CD4-positive, alpha-beta memory T cell (primary cell): ENCODE measurements around the gene ZIC2. TPM values are rescaled to one million over a fixed set of nuclear protein-coding genes. Genes with fewer than 3 reads are reported as not detected.

ENCODE experiments used
- CTCF ChIA-PET: fragments of 350-600 bp; sonication (Branson Sonifier 250); formaldehyde crosslinking; loops from one replicate; lab custom pipeline; 2021; ENCODE audit warnings: inconsistent platforms; ENCODE audit not compliant: partially characterized antibody; lab: Charles Lee
- POLR2A ChIA-PET: fragments of 350-600 bp; sonication (Branson Sonifier 250); formaldehyde crosslinking; loops from one replicate; lab custom pipeline; 2021; ENCODE audit not compliant: partially characterized antibody; lab: Charles Lee
- DNase-seq, 5 donors: peaks; one replicate each; pipeline versions ENCODE4 v3.0.0 to v3.0.0-alpha.2; 2020 to 2022; ENCODE audit warnings: mixed read lengths in 1 of 5
- H3K27ac ChIP-seq: one replicate; pipeline ENCODE4 v1.7.0; 2013; ENCODE audit warnings: low read depth, low read length
- H3K27me3 ChIP-seq: 2 replicates; pipeline ENCODE4 v1.7.0; 2013; ENCODE audit warnings: mild to moderate bottlenecking, low read length, moderate library complexity; ENCODE audit not compliant: insufficient read depth
- H3K36me3 ChIP-seq: 2 replicates; pipeline ENCODE4 v1.7.0; 2013; ENCODE audit warnings: mild to moderate bottlenecking, low read length, moderate library complexity; ENCODE audit not compliant: insufficient read depth
- H3K4me1 ChIP-seq: 2 replicates; pipeline ENCODE4 v1.7.0; 2013; ENCODE audit warnings: mild to moderate bottlenecking, low read length, moderate library complexity; ENCODE audit not compliant: insufficient read depth
- H3K4me3 ChIP-seq, 2 donors: one replicate each; pipeline ENCODE4 v1.7.0; 2013; ENCODE audit warnings: low read length in 2 of 2, mild to moderate bottlenecking in 1 of 2
- H3K9me3 ChIP-seq, 2 donors: one replicate each; pipeline ENCODE4 v1.7.0; 2013; ENCODE audit warnings: low read length in 2 of 2, control low read depth in 1 of 2; ENCODE audit not compliant: control insufficient read depth in 1 of 2
- H3K27ac Mint-ChIP-seq, 7 donors: one replicate each; pipeline ENCODE4 v1.8.0; 2020 to 2021; ENCODE audit warnings: mixed read lengths in 7 of 7, mild to moderate bottlenecking in 6 of 7, inconsistent platforms in 3 of 7, moderate library complexity in 3 of 7
- H3K27me3 Mint-ChIP-seq, 2 donors: one replicate each; pipeline ENCODE4 v1.8.0; 2020 to 2021; ENCODE audit warnings: mixed read lengths in 2 of 2
- H3K36me3 Mint-ChIP-seq, 2 donors: one replicate each; pipeline ENCODE4 v1.8.0; 2020 to 2021; ENCODE audit warnings: mixed read lengths in 2 of 2, inconsistent platforms in 1 of 2, mild to moderate bottlenecking in 1 of 2
- H3K4me1 Mint-ChIP-seq, 4 donors: one replicate each; pipeline ENCODE4 v1.8.0; 2020 to 2021; ENCODE audit warnings: mixed read lengths in 4 of 4, mild to moderate bottlenecking in 1 of 4
- H3K4me3 Mint-ChIP-seq, 8 donors: one replicate each; pipeline ENCODE4 v1.8.0; 2020 to 2021; ENCODE audit warnings: mixed read lengths in 8 of 8, mild to moderate bottlenecking in 7 of 8, moderate library complexity in 6 of 8, inconsistent platforms in 3 of 8
- H3K9me3 Mint-ChIP-seq, 8 donors: one replicate each; pipeline ENCODE4 v1.8.0; 2020 to 2021; ENCODE audit warnings: mixed read lengths in 8 of 8, mild to moderate bottlenecking in 5 of 8, inconsistent platforms in 3 of 8, moderate library complexity in 1 of 8
- intact Hi-C: fragments of 100-400 bp; cut with micrococcal nuclease; formaldehyde crosslinking; loops from one replicate; pipeline ENCODE4 v1.15.1; 2023
- polyA plus RNA-seq, 2 donors: library from polyadenylated mRNA; unstranded; fragments of 300-500 nt; fragmentation: Illumina TruSeq; gene quantifications; one replicate each; pipeline ENCODE4 v1.2.3, GENCODE V29; 2021
- total RNA-seq, 2 experiments: library from RNA; stranded (reverse); gene quantifications; one replicate each; pipeline ENCODE4 v1.2.3, GENCODE V29; 2021

Gene ZIC2
- total and polyA plus RNA-seq, 4 experiments from 2014 or later = not detected

- Mint-ChIP-seq H3K36me3 (peaks cover 0 to 10% of the 10 kb centered on the region in 2 donors), H3K27ac (peak overlapping the region in 4 of 7 donors; percentile 61 to 98 (median 88)), H3K4me3 (peak overlapping the region in 7 of 8 donors; percentile 51 to 84 (median 67)), H3K27me3 (peaks cover 51 to 56% of the 10 kb centered on the region in 2 donors), H3K9me3 (peaks cover 0 to 52% (median 26%) of the 10 kb centered on the region in 8 donors), H3K4me1 (peaks cover 6 to 40% (median 20%) of the 10 kb centered on the region in 4 donors)
- no peak overlapping the region for H3K27ac ChIP-seq
- DNase-seq = peak in 1 of 5 donors; percentile 50
- no peaks in the 10 kb centered on the region for H3K9me3 ChIP-seq
- H3K4me1 ChIP-seq = peaks cover 37% of the 10 kb centered on the region
- intact Hi-C loops = loop anchor here (5.0 kb wide), 1 partner anchor 325 kb away; no protein-coding TSS in a partner anchor
- peaks cover 73% of the 10 kb centered on the region for H3K27me3 ChIP-seq
- peak overlapping the region in 1 of 2 donors; percentile 21 for H3K4me3 ChIP-seq
- ChIA-PET CTCF (interaction anchor here (1.8 kb wide), 1 partner anchor 10 kb away, joined by 3 read pairs; no protein-coding TSS in a partner anchor), POLR2A (interaction anchor here (1.0 to 2.5 kb wide), 4 partner anchors 10 to 327 kb away, joined by 3 to 9 read pairs (median 4); no protein-coding TSS in a partner anchor)
- H3K36me3 ChIP-seq = no peaks in the 10 kb centered on the region
Observed at GRCh38 chr13:99982036-99982730, 599 bp downstream of the ZIC2 start.

GRCh38 chr13:99982731-99983498 is 1.3 kb downstream of the ZIC2 start:
- H3K27ac ChIP-seq = no peak overlapping the region
- Mint-ChIP-seq H3K36me3 (peaks cover 0 to 11% of the 10 kb centered on the region in 2 donors), H3K9me3 (peaks cover 0 to 47% (median 25%) of the 10 kb centered on the region in 8 donors), H3K27me3 (peaks cover 47 to 53% of the 10 kb centered on the region in 2 donors), H3K4me1 (peaks cover 6 to 42% (median 19%) of the 10 kb centered on the region in 4 donors), H3K27ac (peak overlapping the region in 6 of 7 donors; percentile 60 to 98 (median 90)), H3K4me3 (peak overlapping the region; percentile 46 to 84 (median 69))
- peaks cover 73% of the 10 kb centered on the region for H3K27me3 ChIP-seq
- ChIA-PET CTCF (interaction anchor here (1.8 kb wide), 1 partner anchor 9 kb away, joined by 3 read pairs; no protein-coding TSS in a partner anchor), POLR2A (interaction anchor here (0.8 to 3.6 kb wide), 7 partner anchors 9 to 23 kb away, joined by 3 to 11 read pairs (median 8); no protein-coding TSS in a partner anchor)
- H3K4me3 ChIP-seq = peak overlapping the region in 1 of 2 donors; percentile 21
- intact Hi-C loops = loop anchor here (5.0 kb wide), 1 partner anchor 326 kb away; no protein-coding TSS in a partner anchor
- H3K9me3 ChIP-seq = no peaks in the 10 kb centered on the region
- no peaks in the 10 kb centered on the region for H3K36me3 ChIP-seq
- peaks cover 36% of the 10 kb centered on the region for H3K4me1 ChIP-seq
- peak in 1 of 5 donors; percentile 41 for DNase-seq

GRCh38 chr13:99983499-99984401 is 2.2 kb downstream of the ZIC2 start:
- Mint-ChIP-seq H3K4me3 (peak overlapping the region; percentile 46 to 84 (median 69)), H3K36me3 (peaks cover 0 to 11% of the 10 kb centered on the region in 2 donors), H3K27ac (peak overlapping the region in 6 of 7 donors; percentile 60 to 98 (median 90)), H3K9me3 (peaks cover 0 to 42% (median 25%) of the 10 kb centered on the region in 8 donors), H3K27me3 (peaks cover 41 to 47% of the 10 kb centered on the region in 2 donors), H3K4me1 (peaks cover 5 to 35% (median 15%) of the 10 kb centered on the region in 4 donors)
- Histone ChIP-seq H3K27ac (no peak overlapping the region), H3K27me3 (peaks cover 71% of the 10 kb centered on the region), H3K4me3 (no peak overlapping the region), H3K4me1 (peaks cover 27% of the 10 kb centered on the region), H3K36me3 (no peaks in the 10 kb centered on the region), H3K9me3 (no peaks in the 10 kb centered on the region)
- ChIA-PET CTCF (interaction anchor here (0.8 kb wide), 1 partner anchor 14 kb away, joined by 3 read pairs; no protein-coding TSS in a partner anchor), POLR2A (interaction anchor here (0.8 to 3.6 kb wide), 6 partner anchors 10 to 24 kb away, joined by 3 to 11 read pairs (median 6); no protein-coding TSS in a partner anchor)
- peak in 1 of 5 donors; percentile 37 for DNase-seq
- intact Hi-C loops = loop anchor here (1.0 to 5.0 kb wide), 2 partner anchors 10 to 326 kb away; no protein-coding TSS in a partner anchor

GRCh38 chr13:99984461-99985240 is 3.1 kb downstream of the ZIC2 start:
- peaks cover 44 to 50% of the 10 kb centered on the region in 2 donors for H3K27me3 Mint-ChIP-seq
- peaks cover 0 to 11% of the 10 kb centered on the region in 2 donors for H3K36me3 Mint-ChIP-seq
- CTCF ChIA-PET = interaction anchor here (0.8 kb wide), 1 partner anchor 15 kb away, joined by 3 read pairs; no protein-coding TSS in a partner anchor
- DNase-seq = peak in 1 of 5 donors; percentile 22
- H3K27ac Mint-ChIP-seq = peak overlapping the region in 6 of 7 donors; percentile 60 to 98 (median 90)
- intact Hi-C loops = loop anchor here (1.0 to 5.0 kb wide), 2 partner anchors 11 to 327 kb away; no protein-coding TSS in a partner anchor
- H3K9me3 Mint-ChIP-seq = peaks cover 0 to 48% (median 26%) of the 10 kb centered on the region in 8 donors
- Histone ChIP-seq H3K27ac (no peak overlapping the region), H3K36me3 (no peaks in the 10 kb centered on the region), H3K4me1 (peaks cover 27% of the 10 kb centered on the region), H3K9me3 (no peaks in the 10 kb centered on the region), H3K27me3 (peaks cover 71% of the 10 kb centered on the region), H3K4me3 (no peak overlapping the region)
- peaks cover 7 to 38% (median 20%) of the 10 kb centered on the region in 4 donors for H3K4me1 Mint-ChIP-seq
- H3K4me3 Mint-ChIP-seq = peak overlapping the region in 7 of 8 donors; percentile 45 to 84 (median 67)
- POLR2A ChIA-PET = interaction anchor here (1.9 to 3.6 kb wide), 4 partner anchors 9 to 328 kb away, joined by 6 to 11 read pairs (median 8); no protein-coding TSS in a partner anchor

- intact Hi-C loops = no loop called here
- peak in 1 of 5 donors; percentile 25 for DNase-seq
- Histone ChIP-seq H3K36me3 (no peaks in the 10 kb centered on the region), H3K27ac (no peak overlapping the region), H3K4me1 (peaks cover 27% of the 10 kb centered on the region), H3K9me3 (no peaks in the 10 kb centered on the region), H3K4me3 (no peak overlapping the region), H3K27me3 (peaks cover 71% of the 10 kb centered on the region)
- Mint-ChIP-seq H3K36me3 (peaks cover 0 to 11% of the 10 kb centered on the region in 2 donors), H3K9me3 (peaks cover 0 to 51% (median 29%) of the 10 kb centered on the region in 8 donors), H3K4me1 (peaks cover 11 to 43% (median 26%) of the 10 kb centered on the region in 4 donors), H3K27me3 (peaks cover 50 to 53% of the 10 kb centered on the region in 2 donors), H3K27ac (peak overlapping the region in 4 of 7 donors; percentile 47 to 96 (median 73)), H3K4me3 (no peak overlapping the region)
- POLR2A ChIA-PET = interaction anchor here (1.9 to 3.6 kb wide), 3 partner anchors 11 to 328 kb away, joined by 6 to 11 read pairs (median 10); no protein-coding TSS in a partner anchor
- CTCF ChIA-PET = no interaction called here
Observed at GRCh38 chr13:99985241-99985874, 3.8 kb downstream of the ZIC2 start.
